ENCODE measurements around the gene SPARCL1. TPM values are rescaled to one million over a fixed set of nuclear protein-coding genes. Genes with fewer than 3 reads are reported as not detected.

The SPARCL1 gene
- polyA plus RNA-seq, 3 donors = not detected

- Histone ChIP-seq H3K9ac (ENCODE audit: insufficient read depth, low read length, poor library complexity, severe bottlenecking) (no peak overlapping the region), H3K27ac (ENCODE audit: low read depth in 1 of 2, low read length in 2 of 2) (no peak overlapping the region), H3K9me3 (replicated peaks in 1 of 2; ENCODE audit: control insufficient read depth in 1 of 2, insufficient read depth in 1 of 2, low read length in 2 of 2) (no peaks in the 10 kb centered on the region), H3K4me1 (ENCODE audit: control insufficient read depth in 1 of 2, insufficient read depth in 2 of 2, low read length in 2 of 2) (no peaks in the 10 kb centered on the region), H3K4me2 (replicated peaks; ENCODE audit: extremely low read depth, low read length, poor library complexity, severe bottlenecking) (no peak overlapping the region), H4K20me1 (ENCODE audit: insufficient read depth, low read length) (no peaks in the 10 kb centered on the region), H2AFZ (ENCODE audit: insufficient read depth, low read depth, low read length, poor library complexity, severe bottlenecking) (no peak overlapping the region), H3K36me3 (replicated peaks in 1 of 2; ENCODE audit: control insufficient read depth in 1 of 2, insufficient read depth in 2 of 2, low read length in 2 of 2) (no peaks in the 10 kb centered on the region), H3K79me2 (ENCODE audit: insufficient read depth, low read length) (no peaks in the 10 kb centered on the region), H3K4me3 (replicated peaks in 1 of 3; ENCODE audit: low read depth in 2 of 3, low read length in 3 of 3) (no peak overlapping the region), H3K27me3 (ENCODE audit: control insufficient read depth in 2 of 2, insufficient read depth in 2 of 2, low read length in 2 of 2) (no peaks in the 10 kb centered on the region)
- no peaks in the 10 kb centered on the region for H3K4me1 Mint-ChIP-seq
- H3K36me3 Mint-ChIP-seq = no peaks in the 10 kb centered on the region
- H3K9me3 Mint-ChIP-seq = peaks cover 0 to 4% (median 0%) of the 10 kb centered on the region in 7 donors
- intact Hi-C loops (cut with micrococcal nuclease) = no loop called here
- H3K27me3 Mint-ChIP-seq (ENCODE audit: low read depth in 3 of 3) = peaks cover 0 to 2% (median 0%) of the 10 kb centered on the region in 3 donors
- DNase-seq = no peak
- WGBS (ENCODE audit: insufficient coverage) = no CpG with 5 or more reads among the region's 2 CpGs
- H3K27ac Mint-ChIP-seq = no peak overlapping the region
- H3K4me3 Mint-ChIP-seq = no peak overlapping the region
- TF ChIP-seq CTCF (IDR thresholded peaks at IDR 0.05) = no peak
These were observed 37.1 kb upstream of the SPARCL1 start for GRCh38 chr4:87566276-87566675.

GRCh38 chr4:87565746-87566145 is 36.6 kb upstream of the SPARCL1 start:
- no peak overlapping the region for H3K4me2 ChIP-seq (replicated peaks; ENCODE audit: extremely low read depth, low read length, poor library complexity, severe bottlenecking)

More at GRCh38 chr4:87565746-87566145, 36.6 kb upstream of the SPARCL1 start:
- 100% methylated on average over 2 of the region's 4 CpGs for WGBS (ENCODE audit: insufficient coverage)
- no peak overlapping the region for H3K4me3 ChIP-seq (replicated peaks in 1 of 3; ENCODE audit: low read depth in 2 of 3, low read length in 3 of 3)
- no peaks in the 10 kb centered on the region for H3K4me1 Mint-ChIP-seq
- no peaks in the 10 kb centered on the region for H3K79me2 ChIP-seq (ENCODE audit: insufficient read depth, low read length)
- no peak for TF ChIP-seq CTCF (IDR thresholded peaks at IDR 0.05)
- H2AFZ ChIP-seq (ENCODE audit: insufficient read depth, low read depth, low read length, poor library complexity, severe bottlenecking) = no peak overlapping the region
- no peaks in the 10 kb centered on the region for H3K36me3 ChIP-seq (replicated peaks in 1 of 2; ENCODE audit: control insufficient read depth in 1 of 2, insufficient read depth in 2 of 2, low read length in 2 of 2)
- no peak overlapping the region for H3K27ac ChIP-seq (ENCODE audit: low read depth in 1 of 2, low read length in 2 of 2)
- intact Hi-C loops (cut with micrococcal nuclease) = no loop called here
- H3K4me1 ChIP-seq (ENCODE audit: control insufficient read depth in 1 of 2, insufficient read depth in 2 of 2, low read length in 2 of 2) = no peaks in the 10 kb centered on the region
- no peak overlapping the region for H3K27ac Mint-ChIP-seq
- no peak overlapping the region for H3K9ac ChIP-seq (ENCODE audit: insufficient read depth, low read length, poor library complexity, severe bottlenecking)
- H3K4me3 Mint-ChIP-seq = no peak overlapping the region
- H3K9me3 Mint-ChIP-seq = peaks cover 0 to 4% (median 0%) of the 10 kb centered on the region in 7 donors
- DNase-seq = no peak
- no peaks in the 10 kb centered on the region for H3K36me3 Mint-ChIP-seq
- peaks cover 0 to 2% (median 0%) of the 10 kb centered on the region in 3 donors for H3K27me3 Mint-ChIP-seq (ENCODE audit: low read depth in 3 of 3)
- no peaks in the 10 kb centered on the region for H3K27me3 ChIP-seq (ENCODE audit: control insufficient read depth in 2 of 2, insufficient read depth in 2 of 2, low read length in 2 of 2)
- no peaks in the 10 kb centered on the region for H3K9me3 ChIP-seq (replicated peaks in 1 of 2; ENCODE audit: control insufficient read depth in 1 of 2, insufficient read depth in 1 of 2, low read length in 2 of 2)
- no peaks in the 10 kb centered on the region for H4K20me1 ChIP-seq (ENCODE audit: insufficient read depth, low read length)

Measured in CD14-positive monocyte (primary cell).